Measurements from ENCODE around the gene PEMT. TPM values are rescaled to one million over a fixed set of nuclear protein-coding genes. Genes with fewer than 3 reads are reported as not detected.
"Not testable (repeated sequence)": the region's sequence is repeated elsewhere in the genome, so short reads cannot be mapped to it uniquely, and the experiment has no call there.

Gene PEMT
- total and polyA plus RNA-seq, 2 of the 8 experiments (the other 6 are each of a cell fraction or from before 2014, with no cell fraction given): 42.0 to 118 TPM

GRCh38 chr17:17591355-17592298 lies at the start of gene PEMT (continued):
- TF ChIP-seq KDM1A (IDR thresholded peaks at IDR 0.05; ENCODE audit: borderline replicate concordance, low read length): no peak
- TF ChIP-seq, protein P1, sequence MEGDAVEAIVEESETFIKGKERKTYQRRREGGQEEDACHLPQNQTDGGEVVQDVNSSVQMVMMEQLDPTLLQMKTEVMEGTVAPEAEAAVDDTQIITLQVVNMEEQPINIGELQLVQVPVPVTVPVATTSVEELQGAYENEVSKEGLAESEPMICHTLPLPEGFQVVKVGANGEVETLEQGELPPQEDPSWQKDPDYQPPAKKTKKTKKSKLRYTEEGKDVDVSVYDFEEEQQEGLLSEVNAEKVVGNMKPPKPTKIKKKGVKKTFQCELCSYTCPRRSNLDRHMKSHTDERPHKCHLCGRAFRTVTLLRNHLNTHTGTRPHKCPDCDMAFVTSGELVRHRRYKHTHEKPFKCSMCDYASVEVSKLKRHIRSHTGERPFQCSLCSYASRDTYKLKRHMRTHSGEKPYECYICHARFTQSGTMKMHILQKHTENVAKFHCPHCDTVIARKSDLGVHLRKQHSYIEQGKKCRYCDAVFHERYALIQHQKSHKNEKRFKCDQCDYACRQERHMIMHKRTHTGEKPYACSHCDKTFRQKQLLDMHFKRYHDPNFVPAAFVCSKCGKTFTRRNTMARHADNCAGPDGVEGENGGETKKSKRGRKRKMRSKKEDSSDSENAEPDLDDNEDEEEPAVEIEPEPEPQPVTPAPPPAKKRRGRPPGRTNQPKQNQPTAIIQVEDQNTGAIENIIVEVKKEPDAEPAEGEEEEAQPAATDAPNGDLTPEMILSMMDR (IDR thresholded peaks at IDR 0.05; ENCODE audit: control extremely low read depth in 1 of 3, insufficient read depth in 1 of 3, low read depth in 1 of 3, low read length in 3 of 3): no peak
- TF ChIP-seq PHF8 (conservative IDR thresholded peaks at IDR 0.05; ENCODE audit: low read depth, low read length): peak; percentile 71
- TF ChIP-seq ZNF274 (IDR thresholded peaks at IDR 0.05; ENCODE audit: borderline replicate concordance, extremely low read depth, low read length): no peak
- peak; percentile 75 for TF ChIP-seq KDM4A (IDR thresholded peaks at IDR 0.05; ENCODE audit: low read depth, low read length, severe bottlenecking)
- TF ChIP-seq SAP30 (IDR thresholded peaks at IDR 0.05; ENCODE audit: insufficient read depth, insufficient replicate concordance, low read length): no peak

GRCh38 chr17:17639661-17640270 lies 48.3 kb upstream of the PEMT start:
- H2BK5ac ChIP-seq (ENCODE audit: low read depth, low read length); H2BK15ac ChIP-seq (ENCODE audit: low read length); H2BK120ac ChIP-seq (replicated peaks; ENCODE audit: low read depth, low read length); H3K23me2 ChIP-seq (ENCODE audit: low read depth, low read length); H2BK20ac ChIP-seq (ENCODE audit: low read length); FAIRE-seq; H3K79me1 ChIP-seq (ENCODE audit: low read depth, low read length); H3K36me3 ChIP-seq (ENCODE audit: control insufficient read depth in 2 of 4, insufficient read depth in 4 of 4, low read length in 3 of 4); H3K56ac ChIP-seq (replicated peaks; ENCODE audit: insufficient read length, low read depth, low read length); H3K79me2 ChIP-seq (ENCODE audit: control insufficient read depth in 1 of 2, insufficient read depth in 2 of 2, low read length in 2 of 2); H3K14ac ChIP-seq (ENCODE audit: insufficient read length); H3K9me3 ChIP-seq (ENCODE audit: insufficient read depth in 2 of 2, low read depth in 1 of 2, low read length in 1 of 2); H4K5ac ChIP-seq (ENCODE audit: insufficient read length, low read depth, low read length); H3K9ac ChIP-seq (replicated peaks in 1 of 4; ENCODE audit: extremely low read depth in 1 of 4, low read depth in 3 of 4, low read length in 3 of 4); H3K4me3 ChIP-seq (ENCODE audit: extremely low read depth in 1 of 4, insufficient read depth in 2 of 4, low read depth in 3 of 4, low read length in 4 of 4); H2AK5ac ChIP-seq (ENCODE audit: low read depth, low read length); H4K8ac ChIP-seq (ENCODE audit: extremely low read depth, insufficient read depth, low read length); H4K91ac ChIP-seq (replicated peaks; ENCODE audit: insufficient read length, low read length); DNase-seq (ENCODE audit: low read depth in 1 of 2, low spot score in 2 of 2); H2AFZ ChIP-seq (ENCODE audit: low read length); H3K27me3 ChIP-seq (replicated peaks in 1 of 4; ENCODE audit: control insufficient read depth in 3 of 4, extremely low read depth in 1 of 4, insufficient read depth in 3 of 4, low read length in 3 of 4); H4K20me1 ChIP-seq (replicated peaks in 1 of 2; ENCODE audit: control insufficient read depth in 1 of 2, insufficient read depth in 2 of 2, low read length in 2 of 2); H2BK12ac ChIP-seq (ENCODE audit: low read depth, low read length); H3K4me2 ChIP-seq (ENCODE audit: insufficient read depth in 1 of 2, low read depth in 2 of 2, low read length in 2 of 2); H3K18ac ChIP-seq (ENCODE audit: extremely low read depth, low read length); H3K4ac ChIP-seq (replicated peaks; ENCODE audit: insufficient read length, low read depth, low read length); H3K23ac ChIP-seq (ENCODE audit: insufficient read length); H3K27ac ChIP-seq (ENCODE audit: low read depth, low read length); H3K4me1 ChIP-seq (replicated peaks in 1 of 4; ENCODE audit: control insufficient read depth in 3 of 4, insufficient read depth in 4 of 4, low read length in 3 of 4): not testable (repeated sequence)
- WGBS, 2 experiments (ENCODE audit: extremely low coverage in 1 of 2, insufficient coverage in 1 of 2, insufficient read length in 1 of 2, insufficient replicate concordance in 2 of 2, low coverage in 1 of 2, low lambda C conversion rate in 2 of 2, missing lambda C conversion rate in 1 of 2): 84% methylated on average over 6 of the region's 9 CpGs; no CpG with 5 or more reads in 1 of the 2 experiments
- ChIA-PET CTCF (ENCODE audit: partially characterized antibody) (interaction anchor here (0.8 to 4.1 kb wide), 8 partner anchors 26 to 285 kb away, joined by 3 to 56 read pairs (median 4); no protein-coding TSS in a partner anchor), POLR2A (ENCODE audit: partially characterized antibody) (interaction anchor here (0.8 kb wide), 1 partner anchor 143 kb away, joined by 4 read pairs; no protein-coding TSS in a partner anchor)

Measured in H1 (cell line).